GM23338 (cell line): ENCODE data around the gene PACSIN3. TPM values are rescaled to one million over a fixed set of nuclear protein-coding genes. Genes with fewer than 3 reads are reported as not detected.

ENCODE experiments used
- ATAC-seq: fragments of 200-7000 bp; cut with Tn5 transposase; 3 replicates; pipeline ENCODE4 v1.9.1; 2020
- DNase-seq: peaks from one replicate; pipeline ENCODE4 v3.0.0-alpha.2; 2015; ENCODE audit warnings: low spot score
- H2AFZ ChIP-seq: fragments of 200-600 bp; sonication (generic); 2 replicates; pipeline ENCODE4 v1.8.0; 2016; ENCODE audit warnings: antibody characterized with exemption, mild to moderate bottlenecking, moderate library complexity
- H3F3A ChIP-seq: fragments of 200-600 bp; sonication (generic); replicated peaks from 2 replicates; pipeline ENCODE4 v1.8.0; 2017; ENCODE audit warnings: antibody characterized with exemption, mixed run types, low read depth
- H3K27ac ChIP-seq: fragments of 200-600 bp; sonication (generic); 2 replicates; pipeline ENCODE4 v1.6.1; 2016; ENCODE audit warnings: low read depth
- H3K27me3 ChIP-seq: fragments of 200-600 bp; sonication (generic); 2 replicates; pipeline ENCODE4 v1.8.0; 2016; ENCODE audit warnings: mild to moderate bottlenecking, mixed run types, moderate library complexity; ENCODE audit not compliant: insufficient read depth
- H3K36me3 ChIP-seq: fragments of 200-600 bp; sonication (generic); 2 replicates; pipeline ENCODE4 v1.8.0; 2016; ENCODE audit warnings: mild to moderate bottlenecking; ENCODE audit not compliant: insufficient read depth
- H3K4me1 ChIP-seq: fragments of 200-600 bp; sonication (generic); 2 replicates; pipeline ENCODE4 v1.8.0; 2016; ENCODE audit warnings: mild to moderate bottlenecking, moderate library complexity; ENCODE audit not compliant: insufficient read depth
- H3K4me2 ChIP-seq: fragments of 200-600 bp; sonication (generic); 2 replicates; pipeline ENCODE4 v1.7.1; 2017; ENCODE audit warnings: mixed run types
- H3K4me3 ChIP-seq: fragments of 200-600 bp; sonication (generic); 2 replicates; pipeline ENCODE4 v1.6.1; 2016; ENCODE audit warnings: mixed run types
- H3K79me2 ChIP-seq: fragments of 200-600 bp; sonication (generic); replicated peaks from 2 replicates; pipeline ENCODE4 v1.8.0; 2017; ENCODE audit warnings: mild to moderate bottlenecking; ENCODE audit not compliant: insufficient read depth
- H3K9me2 ChIP-seq: fragments of 200-600 bp; sonication (generic); 2 replicates; pipeline ENCODE4 v1.8.0; 2017; ENCODE audit not compliant: insufficient read depth
- H4K20me1 ChIP-seq: fragments of 200-600 bp; sonication (generic); replicated peaks from 2 replicates; pipeline ENCODE4 v1.8.0; 2017; ENCODE audit warnings: mild to moderate bottlenecking; ENCODE audit not compliant: insufficient read depth
- H3K27ac Mint-ChIP-seq: 2 replicates; pipeline ENCODE4 v1.8.0; 2020; ENCODE audit warnings: inconsistent platforms, mild to moderate bottlenecking, moderate library complexity, mixed read lengths
- H3K27me3 Mint-ChIP-seq: 3 replicates; pipeline ENCODE4 v1.8.0; 2022; ENCODE audit warnings: low read depth, mild to moderate bottlenecking, moderate library complexity, mixed read lengths, inconsistent platforms; ENCODE audit not compliant: insufficient read depth, poor library complexity
- H3K36me3 Mint-ChIP-seq: 3 replicates; pipeline ENCODE4 v1.8.0; 2021; ENCODE audit warnings: low read depth, mild to moderate bottlenecking, inconsistent platforms, moderate library complexity, mixed read lengths
- H3K4me1 Mint-ChIP-seq: 3 replicates; pipeline ENCODE4 v1.8.0; 2020; ENCODE audit warnings: mild to moderate bottlenecking, inconsistent platforms, mixed read lengths
- H3K4me3 Mint-ChIP-seq: 3 replicates; pipeline ENCODE4 v1.8.0; 2021; ENCODE audit warnings: moderate library complexity, mild to moderate bottlenecking, inconsistent platforms, mixed read lengths
- H3K9me3 Mint-ChIP-seq: 3 replicates; pipeline ENCODE4 v1.8.0; 2020; ENCODE audit warnings: moderate library complexity, mild to moderate bottlenecking, inconsistent platforms, mixed read lengths
- CREB1 ChIP-seq: fragments of 250-450 bp; sonication (Bioruptor Pico); IDR thresholded peaks from 2 replicates; pipeline ENCODE4 v1.5.0; 2020; ENCODE audit warnings: low read depth, mild to moderate bottlenecking, moderate library complexity
- ETS1 ChIP-seq: IDR thresholded peaks from 2 replicates; pipeline ENCODE4 v1.6.1; 2016; ENCODE audit warnings: antibody characterized with exemption
- EZH2phosphoT487 ChIP-seq: fragments of 200-600 bp; sonication (generic); IDR thresholded peaks from one replicate; pipeline ENCODE4 v1.8.1; 2018; ENCODE audit warnings: antibody characterized with exemption; ENCODE audit not compliant: unreplicated experiment
- JUNB ChIP-seq: IDR thresholded peaks from one replicate; pipeline ENCODE4 v1.6.1; 2016; ENCODE audit warnings: antibody characterized with exemption; ENCODE audit not compliant: unreplicated experiment
- NANOG ChIP-seq: IDR thresholded peaks from 2 replicates; pipeline ENCODE4 v1.6.1; 2016; ENCODE audit warnings: antibody characterized with exemption, borderline replicate concordance
- POLR2AphosphoS5 ChIP-seq: IDR thresholded peaks from 2 replicates; pipeline ENCODE4 v1.6.1; 2016; ENCODE audit warnings: antibody characterized with exemption, low read depth
- ZNF114 ChIP-seq: fragments of 250-450 bp; sonication (Bioruptor Pico); IDR thresholded peaks from 2 replicates; pipeline ENCODE4 v1.5.0; 2020; ENCODE audit warnings: mild to moderate bottlenecking, moderate library complexity
- ZNF462 ChIP-seq: fragments of 250-450 bp; sonication (Bioruptor Pico); IDR thresholded peaks from 2 replicates; pipeline ENCODE4 v1.5.0; 2020; ENCODE audit warnings: mild to moderate bottlenecking, moderate library complexity
- polyA plus RNA-seq: library from polyadenylated mRNA; unstranded; fragments of >200 nt; fragmentation: Nextera tagmentation; extraction: Ambion mirVana; gene quantifications from 2 replicates; pipeline ENCODE4 v1.2.1, GENCODE V29; 2016
- total RNA-seq: library from RNA; depleted of rRNA; stranded (reverse); fragments of >200 nt; shearing (Covaris generic); gene quantifications from 2 replicates; pipeline ENCODE4 v1.2.3, GENCODE V29; 2014

PACSIN3 gene
- total and polyA plus RNA-seq, 2 experiments from 2014 or later, result 39.6 to 72.1 TPM

- DNase-seq (no peak), ATAC-seq (no peak; the same call in 2 of the 3 replicates)
- no peaks in the 10 kb centered on the region for H3K36me3 ChIP-seq
- H2AFZ ChIP-seq, result no peak overlapping the region
- H3K79me2 ChIP-seq, result no peaks in the 10 kb centered on the region
- H3K27me3 ChIP-seq, result no peaks in the 10 kb centered on the region
- H3K36me3 Mint-ChIP-seq, result no peaks in the 10 kb centered on the region
- H3K4me2 ChIP-seq, result no peak overlapping the region
- H3K9me3 Mint-ChIP-seq, result no peaks in the 10 kb centered on the region
- H3K4me3 ChIP-seq, result no peak overlapping the region
- TF ChIP-seq ETS1, result no peak
- TF ChIP-seq ZNF114 (CRISPR knock-in tag), result no peak
- TF ChIP-seq POLR2AphosphoS5, result no peak
- no peak for TF ChIP-seq CREB1 (CRISPR knock-in tag)
- no peak overlapping the region for H3K27ac ChIP-seq
- no peaks in the 10 kb centered on the region for H3K4me1 ChIP-seq
- H3K27ac Mint-ChIP-seq, result no peak overlapping the region
- no peak overlapping the region for H3K4me3 Mint-ChIP-seq
- H3K4me1 Mint-ChIP-seq, result peaks cover 5% of the 10 kb centered on the region; the same call in 2 of the 3 replicates
- H3K9me2 ChIP-seq, result no peaks in the 10 kb centered on the region
- no peaks in the 10 kb centered on the region for H3K27me3 Mint-ChIP-seq
- no peaks in the 10 kb centered on the region for H3F3A ChIP-seq
- H4K20me1 ChIP-seq, result no peaks in the 10 kb centered on the region
These were observed 42.9 kb downstream of the PACSIN3 start for GRCh38 chr11:47143322-47143721.

- H3K27ac ChIP-seq, result no peak overlapping the region
- H3K27me3 ChIP-seq, result no peaks in the 10 kb centered on the region
- Mint-ChIP-seq H3K36me3 (no peaks in the 10 kb centered on the region; the same call in 2 of the 3 replicates), H3K4me3 (no peak overlapping the region), H3K27ac (no peak overlapping the region), H3K9me3 (no peaks in the 10 kb centered on the region), H3K4me1 (peaks cover 5% of the 10 kb centered on the region; the same call in 2 of the 3 replicates), H3K27me3 (no peaks in the 10 kb centered on the region)
- H2AFZ ChIP-seq, result no peak overlapping the region
- no peak overlapping the region for H3K4me3 ChIP-seq
- H3K4me2 ChIP-seq, result no peak overlapping the region
- TF ChIP-seq ETS1 (no peak), POLR2AphosphoS5 (no peak)
- H4K20me1 ChIP-seq, result no peaks in the 10 kb centered on the region
- no peaks in the 10 kb centered on the region for H3K4me1 ChIP-seq
- H3K9me2 ChIP-seq, result no peaks in the 10 kb centered on the region
- no peaks in the 10 kb centered on the region for H3K36me3 ChIP-seq
- H3K79me2 ChIP-seq, result no peaks in the 10 kb centered on the region
- ATAC-seq, result no peak
- DNase-seq, result no peak
- H3F3A ChIP-seq, result no peaks in the 10 kb centered on the region
These were observed 46.4 kb downstream of the PACSIN3 start for GRCh38 chr11:47139878-47140277.

GRCh38 chr11:47137476-47137875 lies 48.8 kb downstream of the PACSIN3 start:
- Histone ChIP-seq H2AFZ (no peak overlapping the region), H3K27ac (no peak overlapping the region), H3K4me3 (no peak overlapping the region), H3K36me3 (no peaks in the 10 kb centered on the region), H3K4me2 (no peak overlapping the region), H3K79me2 (no peaks in the 10 kb centered on the region), H3K27me3 (no peaks in the 10 kb centered on the region), H3F3A (no peaks in the 10 kb centered on the region), H3K9me2 (no peaks in the 10 kb centered on the region), H4K20me1 (no peaks in the 10 kb centered on the region), H3K4me1 (no peaks in the 10 kb centered on the region)
- H3K4me3 Mint-ChIP-seq, result no peak overlapping the region
- no peak overlapping the region for H3K27ac Mint-ChIP-seq
- H3K27me3 Mint-ChIP-seq, result peaks cover 3% of the 10 kb centered on the region
- no peaks in the 10 kb centered on the region for H3K9me3 Mint-ChIP-seq
- no peaks in the 10 kb centered on the region; the same call in 2 of the 3 replicates for H3K36me3 Mint-ChIP-seq
- no peak for DNase-seq
- no peak for TF ChIP-seq POLR2AphosphoS5
- TF ChIP-seq EZH2phosphoT487, result no peak
- no peak for TF ChIP-seq ZNF114 (CRISPR knock-in tag)
- no peak for TF ChIP-seq ZNF462 (CRISPR knock-in tag)
- no peak for TF ChIP-seq CREB1 (CRISPR knock-in tag)
- TF ChIP-seq JUNB, result no peak
- TF ChIP-seq NANOG, result no peak
- ATAC-seq, result no peak
- H3K4me1 Mint-ChIP-seq, result peaks cover 3% of the 10 kb centered on the region; the same call in 2 of the 3 replicates
